HUES48 (cell line): Measurements from ENCODE around the gene TBC1D22A.

Experiments
- H3K27ac ChIP-seq: one replicate; pipeline ENCODE4 v1.7.0; 2013; ENCODE audit warnings: low read depth, low read length, inconsistent platforms
- H3K27me3 ChIP-seq: 2 replicates; pipeline ENCODE4 v1.6.1; 2013; ENCODE audit warnings: mild to moderate bottlenecking, low read length; ENCODE audit not compliant: control insufficient read depth, insufficient read depth
- H3K36me3 ChIP-seq: 2 replicates; pipeline ENCODE4 v1.6.1; 2013; ENCODE audit warnings: low read length; ENCODE audit not compliant: control insufficient read depth, insufficient read depth
- H3K4me1 ChIP-seq: 2 replicates; pipeline ENCODE4 v1.6.1; 2013; ENCODE audit warnings: mild to moderate bottlenecking, low read length; ENCODE audit not compliant: control insufficient read depth, insufficient read depth
- H3K4me3 ChIP-seq: 2 replicates; pipeline ENCODE4 v1.5.1; 2013; ENCODE audit warnings: mild to moderate bottlenecking, low read depth, low read length
- H3K9ac ChIP-seq: 2 replicates; pipeline ENCODE4 v1.6.1; 2013; ENCODE audit warnings: mild to moderate bottlenecking, low read depth, low read length, moderate library complexity
- H3K9me3 ChIP-seq: 2 replicates; pipeline ENCODE4 v1.6.1; 2013; ENCODE audit warnings: low read length; ENCODE audit not compliant: control insufficient read depth, insufficient read depth

The TBC1D22A gene

GRCh38 chr22:46789992-46790391 is 27.5 kb downstream of the TBC1D22A start:
- Histone ChIP-seq H3K27ac (no peak overlapping the region), H3K9ac (no peak overlapping the region), H3K4me3 (no peak overlapping the region), H3K27me3 (no peaks in the 10 kb centered on the region), H3K36me3 (peaks cover 21% of the 10 kb centered on the region), H3K9me3 (no peaks in the 10 kb centered on the region), H3K4me1 (no peaks in the 10 kb centered on the region)

GRCh38 chr22:46791201-46791731 is 28.8 kb downstream of the TBC1D22A start:
- H3K4me3 ChIP-seq = no peak overlapping the region
- H3K9ac ChIP-seq = no peak overlapping the region
- H3K4me1 ChIP-seq = no peaks in the 10 kb centered on the region
- peaks cover 21% of the 10 kb centered on the region for H3K36me3 ChIP-seq
- H3K27ac ChIP-seq = no peak overlapping the region
- no peaks in the 10 kb centered on the region for H3K27me3 ChIP-seq
- no peaks in the 10 kb centered on the region for H3K9me3 ChIP-seq

GRCh38 chr22:46792061-46792796 is 29.8 kb downstream of the TBC1D22A start:
- no peaks in the 10 kb centered on the region for H3K27me3 ChIP-seq
- H3K36me3 ChIP-seq = peaks cover 24% of the 10 kb centered on the region
- H3K4me3 ChIP-seq = no peak overlapping the region
- H3K27ac ChIP-seq = no peak overlapping the region
- H3K9ac ChIP-seq = no peak overlapping the region
- H3K9me3 ChIP-seq = no peaks in the 10 kb centered on the region
- H3K4me1 ChIP-seq = no peaks in the 10 kb centered on the region

- no peak overlapping the region for H3K27ac ChIP-seq
- H3K9ac ChIP-seq = no peak overlapping the region
- no peak overlapping the region for H3K4me3 ChIP-seq
- H3K9me3 ChIP-seq = no peaks in the 10 kb centered on the region
- H3K4me1 ChIP-seq = no peaks in the 10 kb centered on the region
- H3K27me3 ChIP-seq = no peaks in the 10 kb centered on the region
- H3K36me3 ChIP-seq = peaks cover 30% of the 10 kb centered on the region
Measured at GRCh38 chr22:46792841-46793261, 30.4 kb downstream of the TBC1D22A start.

DNA sequence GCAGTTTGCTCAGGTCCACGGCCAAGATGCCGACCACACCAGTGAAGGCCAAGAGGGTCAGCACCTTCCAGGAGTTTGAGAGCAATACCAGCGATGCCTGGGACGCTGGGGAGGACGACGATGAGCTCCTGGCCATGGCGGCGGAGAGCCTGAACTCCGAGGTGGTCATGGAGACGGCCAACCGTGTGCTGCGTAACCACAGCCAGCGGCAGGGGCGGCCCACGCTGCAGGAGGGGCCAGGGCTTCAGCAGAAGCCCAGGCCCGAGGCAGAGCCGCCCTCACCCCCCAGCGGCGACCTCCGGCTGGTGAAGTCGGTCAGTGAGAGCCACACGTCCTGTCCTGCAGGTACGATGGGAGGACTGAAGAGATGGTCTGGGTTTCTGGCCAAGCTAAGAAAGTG is 31.0 kb downstream of the TBC1D22A start:
- Histone ChIP-seq H3K4me1 (no peaks in the 10 kb centered on the region), H3K27ac (no peak overlapping the region), H3K36me3 (peaks cover 34% of the 10 kb centered on the region), H3K27me3 (no peaks in the 10 kb centered on the region), H3K4me3 (no peak overlapping the region), H3K9me3 (no peaks in the 10 kb centered on the region), H3K9ac (no peak overlapping the region)

GRCh38 chr22:46794067-46794466 is 31.6 kb downstream of the TBC1D22A start:
- H3K9me3 ChIP-seq = no peaks in the 10 kb centered on the region
- H3K9ac ChIP-seq = no peak overlapping the region
- no peak overlapping the region for H3K4me3 ChIP-seq
- H3K4me1 ChIP-seq = peaks cover 4% of the 10 kb centered on the region
- H3K27me3 ChIP-seq = no peaks in the 10 kb centered on the region
- peaks cover 36% of the 10 kb centered on the region for H3K36me3 ChIP-seq
- no peak overlapping the region for H3K27ac ChIP-seq

DNA sequence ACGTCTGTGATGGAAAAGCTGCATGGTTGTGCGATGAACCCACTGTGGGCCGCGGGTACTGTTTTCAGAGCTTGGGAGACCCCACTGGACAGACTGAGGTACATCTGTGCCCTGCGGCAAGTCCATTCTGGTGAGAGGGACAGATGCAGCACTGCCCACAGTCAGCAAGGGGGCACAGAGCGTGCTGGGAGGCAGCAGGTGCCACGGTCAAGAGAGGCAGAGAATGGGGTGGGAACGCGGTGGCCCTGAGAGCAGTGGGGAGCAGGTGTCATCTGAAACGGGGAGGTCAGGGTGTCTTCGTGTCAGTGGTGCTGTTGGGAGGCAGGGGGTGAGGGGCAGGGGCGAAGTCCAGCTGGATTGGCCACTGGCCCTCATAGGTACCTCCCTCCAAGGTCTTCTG is 32.0 kb downstream of the TBC1D22A start:
- H3K4me3 ChIP-seq = no peak overlapping the region
- H3K27ac ChIP-seq = no peak overlapping the region
- peaks cover 41% of the 10 kb centered on the region for H3K36me3 ChIP-seq
- no peaks in the 10 kb centered on the region for H3K9me3 ChIP-seq
- no peak overlapping the region for H3K9ac ChIP-seq
- no peaks in the 10 kb centered on the region for H3K27me3 ChIP-seq
- H3K4me1 ChIP-seq = peaks cover 4% of the 10 kb centered on the region

DNA sequence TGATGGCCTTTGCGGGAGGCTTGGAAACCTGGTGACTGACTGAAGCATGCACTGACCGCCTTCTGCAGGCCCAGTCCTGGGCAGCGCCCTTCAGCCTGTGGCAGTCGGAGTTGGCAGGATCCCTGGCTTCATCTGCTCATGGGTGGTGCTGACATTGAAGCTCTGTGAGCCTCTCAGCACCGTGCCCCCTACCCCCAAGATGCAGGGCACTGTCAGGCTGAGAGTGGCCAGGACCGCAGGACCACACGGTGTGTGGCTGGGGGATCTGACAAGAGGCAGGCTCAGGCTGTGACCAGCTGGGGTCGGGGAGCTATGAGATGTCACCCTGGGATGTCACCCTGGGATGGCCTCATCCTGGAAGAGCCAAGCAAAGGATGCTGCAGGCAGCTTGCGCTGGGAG is 32.7 kb downstream of the TBC1D22A start:
- H3K4me1 ChIP-seq = peaks cover 4% of the 10 kb centered on the region
- H3K4me3 ChIP-seq = no peak overlapping the region
- H3K27me3 ChIP-seq = no peaks in the 10 kb centered on the region
- H3K9me3 ChIP-seq = no peaks in the 10 kb centered on the region
- no peak overlapping the region for H3K9ac ChIP-seq
- H3K36me3 ChIP-seq = peaks cover 47% of the 10 kb centered on the region
- no peak overlapping the region for H3K27ac ChIP-seq

DNA sequence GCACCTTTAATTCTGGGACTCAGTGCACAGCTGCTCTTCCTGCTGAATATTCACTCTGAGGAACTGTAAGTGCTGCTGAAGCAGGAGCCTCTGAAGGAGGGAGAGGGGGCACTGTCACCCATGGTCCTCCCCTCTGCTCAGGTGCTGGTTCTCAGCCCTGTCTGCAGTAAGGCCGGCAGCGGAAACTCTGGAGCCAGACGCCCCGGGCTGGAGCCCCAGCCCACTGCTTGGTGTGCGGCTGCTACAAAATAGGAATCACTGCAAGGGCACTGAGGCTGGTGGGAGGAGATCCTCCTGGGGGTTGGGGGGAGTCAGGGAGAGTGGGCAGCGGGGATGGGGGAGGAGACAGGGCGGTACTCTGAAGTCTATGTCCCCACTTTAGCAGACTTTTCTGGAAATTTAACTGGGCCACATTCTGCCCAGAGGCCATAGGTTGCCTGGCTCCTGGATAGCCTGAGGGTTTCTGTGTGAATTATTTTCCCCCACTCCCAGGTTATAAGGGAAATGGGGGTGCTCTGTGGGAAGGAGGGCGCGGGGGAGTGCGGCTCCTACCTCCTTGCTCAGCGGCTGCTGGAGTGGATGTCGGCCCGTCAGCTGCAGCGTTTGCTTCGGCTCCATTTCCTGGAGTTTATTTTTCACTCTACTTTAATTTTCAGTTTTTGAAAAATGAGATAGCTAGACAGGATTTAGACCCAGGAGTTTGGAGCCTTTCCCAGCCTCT is 33.6 kb downstream of the TBC1D22A start:
- Histone ChIP-seq H3K4me3 (no peak overlapping the region), H3K4me1 (peaks cover 4% of the 10 kb centered on the region), H3K27me3 (no peaks in the 10 kb centered on the region), H3K9me3 (no peaks in the 10 kb centered on the region), H3K36me3 (peaks cover 54% of the 10 kb centered on the region), H3K9ac (no peak overlapping the region), H3K27ac (no peak overlapping the region)

- Histone ChIP-seq H3K4me1 (peaks cover 4% of the 10 kb centered on the region), H3K36me3 (peaks cover 54% of the 10 kb centered on the region), H3K9ac (no peak overlapping the region), H3K9me3 (no peaks in the 10 kb centered on the region), H3K4me3 (no peak overlapping the region), H3K27me3 (no peaks in the 10 kb centered on the region), H3K27ac (no peak overlapping the region)
Measured at GRCh38 chr22:46796566-46797195, 34.2 kb downstream of the TBC1D22A start.

DNA sequence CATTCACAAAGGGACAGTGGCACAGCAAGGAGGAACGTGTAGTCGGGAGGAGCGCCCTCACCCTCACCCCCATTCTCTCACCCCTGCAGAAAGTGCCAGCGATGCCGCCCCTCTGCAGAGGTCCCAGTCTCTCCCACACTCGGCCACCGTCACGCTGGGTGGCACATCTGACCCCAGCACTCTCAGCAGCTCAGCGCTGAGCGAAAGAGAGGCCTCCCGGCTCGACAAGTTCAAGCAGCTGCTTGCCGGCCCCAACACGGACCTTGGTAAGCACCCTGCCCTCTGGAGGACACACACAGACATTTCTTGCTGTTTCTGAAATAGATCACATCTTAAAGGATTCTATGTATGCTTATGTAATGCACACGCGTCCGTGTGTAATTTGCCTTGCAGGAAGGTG is 34.9 kb downstream of the TBC1D22A start:
- Histone ChIP-seq H3K4me1 (peaks cover 4% of the 10 kb centered on the region), H3K9ac (no peak overlapping the region), H3K36me3 (peaks cover 56% of the 10 kb centered on the region), H3K27ac (no peak overlapping the region), H3K9me3 (no peaks in the 10 kb centered on the region), H3K4me3 (no peak overlapping the region), H3K27me3 (no peaks in the 10 kb centered on the region)
